Measurements from ENCODE around the gene SMIM38.

GRCh38 chr11:69119190-69119589 lies 36.5 kb upstream of the SMIM38 start:
- TF ChIP-seq CTCF (conservative IDR thresholded peaks at IDR 0.05; ENCODE audit: low read depth in 2 of 2) (no peak), EZH2 (IDR thresholded peaks at IDR 0.05; ENCODE audit: low read depth, unreplicated experiment) (no peak), REST (IDR thresholded peaks at IDR 0.05; ENCODE audit: unreplicated experiment) (no peak)

Measured in GM23338 (cell line).